GM21447 (cell line): Measurements from ENCODE around the gene PTPRH.

Experiments used
- ATAC-seq: cut with Tn5 transposase; IDR thresholded peaks from one replicate; pipeline ENCODE4 v1.9.1; 2021; ENCODE audit not compliant: unreplicated experiment

PTPRH gene

GRCh38 chr19:55246462-55247451 lies 37.5 kb upstream of the PTPRH start:
- no peak for ATAC-seq

- ATAC-seq = no peak
These were observed 36.1 kb upstream of the PTPRH start for GRCh38 chr19:55245236-55245904.

- no peak for ATAC-seq
These were observed 34.8 kb upstream of the PTPRH start for GRCh38 chr19:55244004-55244680.

GRCh38 chr19:55242517-55242916 lies 33.2 kb upstream of the PTPRH start:
- no peak for ATAC-seq

- no peak for ATAC-seq
These were observed 32.7 kb upstream of the PTPRH start for GRCh38 chr19:55241935-55242464.

- no peak for ATAC-seq
These were observed 32.0 kb upstream of the PTPRH start for GRCh38 chr19:55241143-55241934.

GRCh38 chr19:55240713-55241020 lies 31.4 kb upstream of the PTPRH start:
- ATAC-seq = no peak

- ATAC-seq = no peak
These were observed 29.7 kb upstream of the PTPRH start for GRCh38 chr19:55239004-55239403.

GRCh38 chr19:55238030-55238429 lies 28.7 kb upstream of the PTPRH start:
- no peak for ATAC-seq

- no peak for ATAC-seq
These were observed 23.7 kb upstream of the PTPRH start for GRCh38 chr19:55232986-55233385.

- ATAC-seq = no peak
These were observed 22.9 kb upstream of the PTPRH start for GRCh38 chr19:55232286-55232602.

GRCh38 chr19:55231391-55232285 lies 22.3 kb upstream of the PTPRH start:
- no peak for ATAC-seq

- no peak for ATAC-seq
These were observed 21.5 kb upstream of the PTPRH start for GRCh38 chr19:55230780-55231179.

GRCh38 chr19:55230329-55230728 lies 21.0 kb upstream of the PTPRH start:
- ATAC-seq = no peak

GRCh38 chr19:55229789-55230182 lies 20.5 kb upstream of the PTPRH start:
- no peak for ATAC-seq

- ATAC-seq = no peak
These were observed 20.0 kb upstream of the PTPRH start for GRCh38 chr19:55229145-55229788.

GRCh38 chr19:55228403-55229031 lies 19.2 kb upstream of the PTPRH start, which contains the start of gene TMEM86B:
Gene TMEM86B (minus strand): TSS chr19:55228763. CDS start chr19:55228741, 22 bp downstream.
- ATAC-seq = no peak

- ATAC-seq = no peak
These were observed 18.7 kb upstream of the PTPRH start for GRCh38 chr19:55228015-55228391.
